HG02943 (cell line): ENCODE measurements around the gene C16orf86.
A peak's percentile ranks its signal among the peaks of the same experiment; 100 is the strongest.

Source experiments
- ATAC-seq: cut with Tn5 transposase; IDR thresholded peaks from one replicate; pipeline ENCODE4 v1.9.1; 2021; ENCODE audit warnings: mild to moderate bottlenecking, low read depth, moderate library complexity; ENCODE audit not compliant: unreplicated experiment

Gene C16orf86

DNA sequence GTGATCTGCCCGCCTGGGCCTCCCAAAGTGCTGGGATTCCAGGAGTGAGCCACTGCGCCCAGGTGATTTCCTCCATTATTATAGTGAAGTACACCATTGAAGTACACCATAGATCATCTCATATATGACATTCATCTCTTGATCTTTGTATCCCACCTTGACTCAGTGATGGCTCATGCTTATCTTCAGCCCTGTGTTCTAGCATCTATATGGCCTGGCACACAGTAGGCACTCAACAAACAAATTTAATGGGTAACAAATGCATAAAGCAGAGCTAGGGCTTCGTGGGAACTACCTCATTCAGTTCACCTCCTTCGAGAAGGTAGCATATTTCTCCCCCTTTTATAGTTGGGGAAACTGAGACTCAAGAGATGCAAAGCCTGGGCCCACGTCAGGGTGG lies 1.0 kb upstream of the C16orf86 start:
- ATAC-seq: no peak

DNA sequence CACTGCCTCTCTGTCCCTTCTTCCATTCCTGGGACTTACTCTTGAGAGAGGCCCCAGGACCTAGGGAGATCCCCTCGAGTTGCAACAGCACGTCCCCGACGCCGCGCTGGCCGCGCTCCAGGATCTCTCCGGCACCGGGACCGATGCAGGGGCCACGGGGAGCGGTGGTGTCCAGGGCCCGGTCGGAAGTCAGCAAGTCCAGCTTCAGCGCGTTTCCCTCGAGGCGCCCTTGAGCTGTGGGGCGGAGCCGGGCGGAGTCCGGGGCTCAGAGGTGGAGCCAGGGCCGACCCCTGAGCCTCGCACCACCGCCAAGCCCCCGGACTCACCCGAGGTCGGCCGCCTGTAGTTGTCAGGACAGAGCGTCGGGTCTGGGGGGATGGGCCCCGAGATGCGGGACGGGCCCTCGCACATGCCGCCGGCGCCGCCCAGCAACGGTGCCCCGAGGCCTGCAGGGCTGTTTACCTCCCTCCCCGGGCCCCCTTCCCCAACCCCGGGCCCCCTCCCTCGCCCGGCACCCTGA lies 522 bp upstream of the C16orf86 start:
- ATAC-seq: no peak

DNA sequence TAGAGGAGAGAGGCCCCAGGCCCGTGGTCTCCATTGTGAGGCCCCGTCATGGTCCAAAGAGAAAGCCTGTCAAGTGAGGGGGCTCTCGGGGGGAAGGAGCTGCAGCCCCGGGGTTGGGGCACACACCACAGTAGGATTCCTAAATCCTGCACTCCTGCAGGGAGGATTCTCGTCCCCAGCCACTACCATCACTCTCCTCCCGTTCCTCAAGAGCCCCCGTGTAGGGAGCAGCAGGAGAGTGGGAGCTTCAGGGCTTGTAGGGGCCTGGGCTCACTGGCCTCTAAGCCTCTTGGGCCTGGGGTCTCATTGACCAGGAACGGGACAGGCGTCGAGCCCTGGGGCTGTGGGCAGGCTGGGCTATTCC lies 821 bp downstream of the C16orf86 start:
- ATAC-seq: no peak

DNA sequence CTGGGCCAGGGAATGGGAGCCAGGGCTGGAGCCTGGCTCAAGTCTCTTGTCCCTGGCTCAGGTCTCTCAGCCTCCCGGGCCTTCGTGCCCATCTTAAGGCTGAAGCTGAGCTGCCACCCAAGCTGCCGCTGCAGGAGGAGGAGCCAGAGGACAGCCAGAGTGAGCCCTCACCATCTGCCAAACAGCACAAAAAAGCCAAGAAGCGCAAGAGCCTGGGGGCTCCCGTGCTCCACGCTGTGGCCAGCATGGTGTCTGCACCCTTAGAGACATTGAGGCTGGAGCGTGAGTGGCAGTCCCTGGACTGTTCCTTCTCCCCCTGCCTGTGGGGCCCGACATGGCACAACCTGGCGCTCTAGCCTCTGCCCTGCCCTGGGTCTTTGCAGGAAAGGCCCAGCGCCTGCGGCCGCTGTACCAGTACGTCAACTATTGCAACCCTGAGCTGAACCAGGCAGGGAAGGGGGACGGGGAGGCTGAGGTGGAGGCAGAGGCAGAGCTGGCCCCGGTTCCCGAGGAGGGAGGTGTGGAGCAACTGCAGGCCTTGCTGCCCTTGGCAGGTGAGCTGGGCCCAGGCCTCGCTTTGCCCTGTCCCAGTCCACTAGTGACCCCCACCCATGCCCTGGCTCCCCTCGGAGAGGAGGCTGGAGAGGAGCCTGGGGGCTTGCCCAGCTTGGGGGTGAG lies 1.3 kb downstream of the C16orf86 start:
- peak; percentile 62 for ATAC-seq

DNA sequence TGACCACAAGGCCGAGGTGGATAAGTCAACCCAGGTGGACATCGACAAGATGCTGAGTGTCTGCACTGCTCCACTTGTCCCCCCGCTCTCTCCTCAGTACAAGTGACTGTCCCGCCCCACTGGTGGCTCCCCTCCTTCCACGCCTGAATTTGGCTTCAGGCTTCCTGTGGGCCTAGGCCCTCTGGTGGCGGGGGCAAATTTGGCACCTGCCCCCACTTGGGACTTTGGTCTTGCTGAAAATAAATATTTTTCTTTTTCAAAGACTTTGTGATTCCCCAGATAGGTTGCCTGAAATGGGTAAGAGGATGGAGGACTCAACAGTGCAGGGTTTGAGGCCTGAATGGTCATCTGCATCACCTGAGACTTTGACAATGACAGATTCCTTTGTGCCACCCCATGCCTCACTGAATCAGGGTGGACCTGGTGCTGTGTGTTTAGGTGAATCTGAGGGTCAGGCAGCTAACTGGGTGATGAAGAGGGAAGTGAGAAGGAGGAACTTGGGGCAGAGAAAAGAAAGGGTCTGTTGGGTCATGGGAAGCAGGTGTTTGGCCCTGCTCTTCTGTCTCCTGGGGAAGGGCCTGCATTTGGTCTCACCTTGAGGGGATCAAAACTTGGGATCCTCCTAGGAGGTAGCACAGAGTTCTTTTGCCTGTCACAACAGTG lies 2.0 kb downstream of the C16orf86 start:
- no peak for ATAC-seq

DNA sequence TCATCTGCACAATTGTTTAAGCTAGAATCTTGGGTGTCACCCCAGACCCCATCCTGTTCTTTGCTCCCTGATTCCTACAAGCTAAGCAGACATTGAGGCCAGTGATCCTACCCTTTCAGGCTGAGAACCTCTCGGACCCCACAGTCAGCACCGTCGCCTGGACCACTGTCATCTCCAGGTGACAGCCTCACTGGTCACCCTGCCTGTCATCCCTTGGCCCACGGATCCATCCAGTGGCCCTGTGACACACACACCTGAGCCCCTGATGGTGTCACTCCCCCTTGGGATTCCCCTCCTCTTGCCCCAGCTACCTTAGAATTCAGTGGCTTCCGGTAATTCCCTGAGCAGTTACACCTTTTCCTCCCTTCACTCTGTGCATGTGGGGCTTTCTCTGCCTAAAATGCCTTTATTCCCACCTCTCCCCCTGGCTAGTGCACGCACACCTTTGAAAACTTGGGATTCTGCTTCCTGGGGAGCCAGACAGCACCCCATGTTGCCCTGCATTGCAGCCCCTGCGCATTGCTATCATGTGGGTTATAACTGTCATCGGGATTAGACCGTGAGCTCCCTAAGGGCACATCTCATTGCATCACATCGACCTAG lies 3.0 kb downstream of the C16orf86 start:
- no peak for ATAC-seq

DNA sequence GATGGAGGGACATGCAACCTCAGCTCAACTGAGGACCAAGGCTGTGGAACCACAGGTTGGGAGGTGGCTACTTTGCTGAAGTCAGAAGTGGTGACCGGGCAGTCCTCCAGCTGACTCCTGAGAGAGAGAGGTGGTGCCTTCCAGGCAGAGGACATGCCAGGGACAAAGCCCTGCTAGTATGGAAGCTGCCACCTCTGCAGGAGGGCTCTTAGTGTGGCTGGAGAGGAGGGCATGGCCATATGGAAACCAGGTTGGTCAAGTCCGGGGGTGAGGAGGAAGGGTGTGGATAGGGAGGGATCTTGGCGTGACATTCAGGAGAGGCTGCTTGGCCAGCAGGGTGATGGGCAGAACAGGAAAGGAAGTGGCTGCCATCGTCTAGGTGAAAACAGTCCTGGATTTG lies 5.7 kb downstream of the C16orf86 start:
- no peak for ATAC-seq

DNA sequence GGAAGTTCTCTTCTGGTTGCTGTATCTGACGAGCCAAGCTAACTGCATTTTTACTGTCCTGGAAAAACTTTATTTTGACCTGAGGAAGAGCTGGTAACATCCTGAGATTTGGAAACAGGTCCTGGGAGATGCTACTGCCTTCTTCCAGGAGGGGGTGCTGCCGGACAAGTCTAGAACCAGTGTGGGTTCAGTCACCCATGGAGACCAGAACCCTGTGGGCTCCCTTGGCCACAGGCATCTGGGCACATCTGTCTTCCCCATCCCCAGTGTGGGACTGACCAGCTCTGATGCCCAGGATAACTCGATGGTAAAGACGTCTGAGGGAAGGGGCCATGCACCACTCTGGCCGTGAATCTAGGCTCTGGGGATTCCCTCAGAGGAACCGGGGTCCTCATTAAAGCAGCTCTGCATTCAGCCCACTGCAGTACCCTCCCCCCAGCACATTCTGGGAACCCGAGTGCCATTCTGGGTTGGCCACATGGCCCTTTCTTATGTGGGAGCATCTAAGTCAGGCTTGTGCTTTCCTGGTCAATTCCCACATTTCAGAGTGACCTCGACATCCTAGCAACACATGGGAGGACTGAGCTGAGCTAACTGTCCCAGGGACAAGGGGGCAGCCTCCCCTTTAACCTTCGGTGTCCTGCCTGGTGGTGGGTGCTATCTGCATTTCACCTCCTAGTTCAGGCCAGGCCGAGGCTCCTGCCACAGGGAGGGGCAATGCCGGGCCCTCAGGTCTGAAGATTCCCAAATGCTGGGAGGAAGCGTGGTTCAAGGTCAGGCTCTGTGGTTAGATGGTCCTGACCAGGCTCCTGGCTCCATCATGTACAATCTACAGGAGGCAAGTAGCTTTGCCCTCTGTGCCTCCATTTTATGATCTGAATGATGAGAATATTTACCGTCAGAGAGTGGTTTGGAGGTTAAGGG lies 6.4 kb downstream of the C16orf86 start:
- no peak for ATAC-seq

DNA sequence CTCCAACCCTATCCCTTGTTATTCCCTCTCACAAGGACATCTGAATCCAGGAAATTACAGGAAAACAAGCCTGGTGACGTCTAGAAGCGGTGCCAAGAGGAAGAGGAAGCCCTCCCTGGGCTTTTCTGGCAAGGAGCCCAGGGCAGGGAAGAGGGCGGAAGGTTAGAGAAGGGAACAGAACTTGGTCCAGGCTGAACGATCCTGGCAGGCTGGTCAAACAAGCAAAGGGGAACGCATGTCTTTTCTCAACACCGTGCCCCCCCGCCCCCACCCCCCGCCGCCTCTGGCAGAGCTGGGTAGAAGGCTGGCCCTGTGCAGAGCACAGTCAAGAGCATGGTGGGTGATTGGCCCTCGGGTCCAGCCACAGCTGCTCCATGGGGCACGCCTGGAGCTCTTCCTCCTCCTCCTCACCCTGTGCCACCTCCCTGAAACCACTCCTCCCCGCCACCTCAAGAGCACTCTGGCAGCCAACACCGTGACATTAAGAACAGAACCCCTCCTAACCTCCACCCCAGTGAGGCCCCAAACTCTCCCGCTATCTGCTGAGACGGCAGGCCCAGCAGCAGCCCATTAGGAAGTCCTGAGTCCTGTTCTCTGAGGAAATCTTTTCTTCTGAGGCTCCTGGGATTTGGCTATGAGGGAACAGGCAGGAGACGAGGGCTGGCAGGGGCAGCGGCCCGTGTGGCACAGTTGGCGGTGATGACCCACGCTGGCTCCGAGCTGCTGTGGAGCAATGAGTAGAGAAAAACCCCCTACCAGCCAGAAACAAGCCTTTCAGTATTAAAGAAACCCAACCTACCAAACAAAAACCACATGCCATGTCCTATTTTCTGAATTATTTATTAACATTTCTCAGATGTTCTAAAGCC lies 7.3 kb downstream of the C16orf86 start:
- ATAC-seq: no peak

DNA sequence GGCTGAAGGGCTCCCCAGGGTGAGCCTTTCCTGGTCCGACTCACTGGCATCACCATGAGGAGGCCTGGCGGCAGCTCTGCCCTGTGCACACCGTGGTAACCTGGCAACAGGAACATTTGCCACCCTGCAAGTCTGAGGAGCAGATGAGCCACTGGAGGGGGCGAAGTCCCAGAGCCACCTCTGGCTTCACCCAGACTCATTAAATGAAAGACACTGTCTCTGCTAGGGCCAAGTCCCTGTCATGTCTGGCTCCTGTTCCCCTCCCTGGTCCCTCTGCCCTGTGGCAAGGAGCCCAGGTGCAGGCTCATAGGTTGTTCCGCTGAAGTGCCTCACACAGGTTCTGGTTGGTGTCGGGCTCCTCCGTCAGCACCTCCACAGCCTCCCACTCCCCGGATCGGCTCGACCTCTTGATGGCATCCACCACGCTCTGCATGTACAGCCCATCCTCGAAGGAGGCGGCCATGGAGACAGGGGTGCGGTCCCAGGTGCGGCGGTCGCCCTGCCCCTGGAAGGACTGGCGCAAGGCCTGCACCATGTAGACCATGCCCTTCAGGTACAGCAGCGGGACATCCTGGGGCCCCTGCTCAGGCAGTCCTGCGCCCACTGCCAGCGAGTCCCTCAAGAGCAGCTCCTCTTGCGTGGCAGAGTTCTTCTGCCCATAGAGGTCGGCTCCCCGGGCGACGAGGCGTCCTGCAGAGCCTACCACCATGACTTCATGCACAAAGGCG lies 8.4 kb downstream of the C16orf86 start:
- no peak for ATAC-seq

DNA sequence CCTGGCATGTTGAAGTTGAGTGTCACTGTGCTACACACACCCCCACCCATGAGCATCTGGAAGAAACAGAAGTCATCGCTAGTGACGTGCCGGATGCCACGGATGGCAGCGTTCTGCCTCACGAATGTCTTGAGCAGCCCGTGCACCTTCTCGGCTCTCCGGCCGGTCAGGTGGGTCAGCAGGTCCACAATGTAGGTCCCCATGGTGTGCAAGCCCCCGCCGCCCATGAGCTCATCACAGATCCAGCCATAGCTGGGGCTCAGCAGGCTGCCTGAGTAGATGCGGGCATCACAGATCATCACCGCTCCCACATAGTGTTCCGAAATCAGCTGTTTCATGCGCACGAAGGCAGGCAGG lies 8.9 kb downstream of the C16orf86 start:
- no peak for ATAC-seq

DNA sequence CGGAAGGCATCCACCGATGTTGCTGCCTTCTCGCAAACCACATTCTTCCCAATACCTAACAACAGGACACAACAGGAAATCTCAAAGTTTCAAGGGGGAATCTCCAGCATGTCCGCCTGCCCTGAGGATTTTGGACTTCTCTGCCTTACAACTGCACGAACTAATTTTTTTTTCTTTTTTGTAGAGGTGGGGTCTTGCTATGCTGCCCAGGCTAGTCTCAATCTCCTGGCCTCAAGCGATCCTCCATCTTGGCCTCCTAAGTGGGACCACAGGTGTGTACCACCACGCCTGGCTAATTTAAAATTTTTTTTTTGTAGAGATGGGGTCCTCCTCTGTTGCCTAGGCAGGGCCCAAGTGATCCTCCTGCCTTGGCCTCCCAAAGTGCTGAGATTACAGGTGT lies 9.4 kb downstream of the C16orf86 start:
- no peak for ATAC-seq

DNA sequence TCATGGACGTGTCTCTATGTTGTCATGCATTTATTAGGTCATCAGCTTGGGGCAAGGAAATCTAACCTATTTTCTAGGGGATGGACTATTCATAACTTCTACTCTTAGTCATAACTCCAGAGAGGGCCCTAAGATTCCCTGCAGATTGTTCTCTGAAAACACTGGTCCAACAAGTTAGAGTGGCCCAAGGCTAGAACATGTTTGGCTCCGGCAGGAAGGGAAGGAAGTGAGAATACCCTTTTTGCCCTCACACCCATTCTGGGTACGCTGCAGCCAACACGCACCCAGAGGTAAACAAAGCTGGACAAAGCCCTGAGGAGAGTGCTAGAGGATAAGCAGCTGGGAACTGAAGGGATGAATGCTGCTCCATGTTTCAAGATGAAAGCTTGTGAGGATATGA lies 9.9 kb downstream of the C16orf86 start:
- no peak for ATAC-seq

DNA sequence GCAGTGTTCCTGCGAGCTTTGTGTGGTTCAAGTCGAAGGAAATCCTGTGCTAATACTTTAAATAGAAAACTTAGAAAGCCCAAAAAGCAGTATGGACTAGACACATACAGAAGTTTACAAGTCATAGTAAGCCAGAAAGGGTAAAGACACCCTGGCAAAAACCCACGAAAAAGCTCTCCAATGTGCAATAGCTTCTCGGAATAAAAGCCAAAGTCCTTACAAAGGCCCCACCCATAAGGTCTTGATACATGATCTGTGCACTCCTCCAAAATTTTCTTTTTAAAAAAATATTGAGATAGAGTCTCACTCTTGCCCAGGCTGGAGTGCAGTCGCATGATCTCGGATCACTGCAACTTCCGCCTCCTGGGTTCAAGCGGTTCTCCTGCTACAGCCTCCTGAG lies 10.3 kb downstream of the C16orf86 start:
- no peak for ATAC-seq

DNA sequence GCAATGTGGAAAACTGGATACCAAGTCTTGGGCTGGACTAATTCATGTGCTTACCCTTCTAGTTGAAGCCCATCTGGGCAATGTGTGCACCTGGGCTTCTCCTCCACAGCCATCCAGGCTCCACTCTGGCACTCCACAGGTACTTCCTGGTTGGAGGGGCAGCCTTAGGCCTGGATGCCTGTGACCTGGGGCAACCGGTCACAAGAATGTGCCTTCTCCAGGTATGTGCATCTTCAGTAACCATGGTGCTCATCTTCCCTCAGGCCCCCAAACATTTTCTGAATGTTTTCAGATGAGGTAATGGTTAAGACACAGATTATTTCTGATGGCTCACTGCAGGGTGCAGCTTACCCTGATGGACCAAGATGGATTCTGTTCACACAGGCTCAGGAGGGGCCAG lies 11.1 kb downstream of the C16orf86 start:
- ATAC-seq: no peak

DNA sequence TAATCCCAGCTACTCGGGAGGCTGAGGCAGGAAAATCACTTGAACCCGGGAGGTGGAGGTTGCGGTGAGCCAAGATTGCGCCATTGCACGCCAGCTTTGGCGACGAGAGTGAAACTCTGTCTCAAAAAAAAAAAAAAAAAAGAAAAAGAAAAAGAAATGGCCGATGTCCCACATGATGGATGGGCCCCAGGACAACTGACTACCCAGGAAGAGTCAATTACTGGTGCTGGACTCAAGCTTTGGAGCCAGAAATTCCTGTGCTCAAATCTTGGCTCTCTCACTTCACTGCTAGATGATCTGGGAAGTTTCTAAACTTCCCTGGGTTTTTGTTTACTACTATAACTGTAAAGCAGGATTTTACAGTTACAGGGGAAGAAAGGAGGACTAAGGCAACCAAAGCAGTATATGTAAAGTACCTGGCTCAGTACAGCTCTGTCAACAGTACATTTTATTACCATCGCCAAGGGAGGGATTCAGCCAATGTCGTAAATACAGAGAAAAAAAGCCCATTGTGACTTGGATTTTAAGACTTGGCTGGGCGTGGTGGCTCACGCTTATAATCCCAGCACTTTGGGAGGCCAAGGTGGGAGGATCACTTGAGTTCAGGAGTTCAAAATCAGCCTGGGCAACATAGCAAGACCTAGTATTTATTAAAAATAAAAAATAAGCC lies 11.9 kb downstream of the C16orf86 start:
- ATAC-seq: no peak

DNA sequence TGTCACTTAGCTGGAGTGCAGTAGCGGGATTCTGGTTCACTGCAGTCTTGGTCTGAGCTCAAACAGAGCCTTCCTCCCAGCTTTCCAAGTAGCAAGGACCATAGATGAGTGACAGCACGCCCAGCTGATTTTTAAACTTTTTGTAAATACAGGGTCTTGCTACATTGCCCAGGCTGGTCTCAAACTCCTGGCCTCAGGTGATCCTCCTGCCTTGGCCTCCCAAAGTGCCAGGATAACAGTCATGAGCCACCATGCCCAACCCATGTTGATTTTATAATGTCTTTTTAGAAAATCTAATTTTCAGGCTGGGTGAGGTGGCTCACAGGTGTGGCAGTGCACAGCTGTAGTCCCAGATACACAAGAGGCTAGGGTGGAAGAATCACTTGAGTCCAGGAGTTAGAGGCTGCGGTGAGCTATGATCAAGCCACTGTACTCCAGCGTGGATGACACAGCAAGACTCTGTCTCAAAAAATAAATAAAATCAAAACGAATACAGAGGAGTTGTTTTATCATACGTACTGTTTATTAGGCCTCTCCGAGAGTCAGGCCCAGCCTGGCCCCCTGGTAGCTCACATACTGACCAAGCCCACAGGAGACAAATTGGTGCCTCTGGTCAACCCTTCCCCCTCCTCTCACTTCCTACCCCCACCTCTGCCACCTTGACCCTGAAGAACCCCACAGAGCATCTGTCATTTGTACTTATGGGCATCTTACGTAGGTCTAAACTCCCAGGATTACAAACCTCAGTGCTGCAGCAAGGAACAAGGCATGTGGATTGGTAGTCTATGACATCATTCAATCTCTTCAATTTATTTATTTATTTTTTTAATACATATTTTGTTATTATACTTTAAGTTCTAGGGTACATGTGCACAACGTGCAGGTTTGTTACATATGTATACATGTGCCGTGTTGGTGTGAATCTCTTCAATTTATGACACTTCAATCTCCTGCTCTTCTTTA lies 13.6 kb downstream of the C16orf86 start:
- no peak for ATAC-seq

DNA sequence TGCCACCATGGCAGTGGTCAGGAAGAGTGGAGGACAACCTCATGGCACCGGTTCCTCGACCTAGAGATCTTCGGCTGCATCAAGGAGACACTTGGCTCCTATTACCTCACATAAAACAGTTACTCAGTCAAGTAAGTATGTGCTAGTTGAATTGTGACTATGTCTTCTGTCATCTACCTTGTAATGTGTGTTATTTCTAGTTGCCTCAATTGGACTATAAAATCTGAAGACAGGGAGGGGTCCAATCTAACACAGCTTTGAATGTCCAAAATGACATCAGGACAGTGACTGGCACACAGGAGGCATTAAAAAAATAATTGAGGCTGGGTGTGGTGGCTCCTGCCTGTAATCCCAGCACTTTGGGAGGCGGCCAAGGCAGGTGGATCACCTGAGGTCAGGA lies 17.2 kb downstream of the C16orf86 start:
- ATAC-seq: no peak
